ENCODE data around the gene TTC3. TPM values are rescaled to one million over a fixed set of nuclear protein-coding genes. Genes with fewer than 3 reads are reported as not detected.
A peak's percentile ranks its signal among the peaks of the same experiment; 100 is the strongest.

Gene TTC3
- polyA plus RNA-seq, 1 donor from 2014 or later: 332 TPM

DNA sequence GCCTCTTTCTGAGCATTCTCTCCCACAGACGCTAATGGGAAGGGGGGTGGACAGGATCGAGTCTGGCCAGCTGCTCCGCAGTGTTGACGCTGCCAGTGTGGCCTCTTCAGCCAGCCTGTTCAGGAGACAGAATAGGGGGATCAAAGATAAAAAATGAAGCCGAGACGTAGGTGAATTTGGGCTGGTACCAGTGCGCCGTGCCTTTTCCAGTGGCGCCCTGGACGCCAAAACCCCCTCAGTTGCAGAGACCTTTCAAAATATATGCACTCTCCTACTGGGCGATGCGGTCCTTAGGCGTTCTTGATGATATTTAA, 1.1 kb downstream of the TTC3 start:
- H3K4me2 ChIP-seq (ENCODE audit: low read length): peak overlapping the region; percentile 93
- H3K9ac ChIP-seq (ENCODE audit: low read length): peak overlapping the region; percentile 99
- H3K9me3 ChIP-seq (ENCODE audit: low read length): no peaks in the 10 kb centered on the region
- peak overlapping the region; percentile 99 for H3K27ac ChIP-seq (ENCODE audit: low read length)
- H2AFZ ChIP-seq (ENCODE audit: low read depth, low read length): peak overlapping the region; percentile 58
- peaks cover 9% of the 10 kb centered on the region for H4K20me1 ChIP-seq (ENCODE audit: insufficient read depth)
- TF ChIP-seq TAF1 (IDR thresholded peaks at IDR 0.05; ENCODE audit: low read depth) (peak; percentile 33), POLR2AphosphoS5 (IDR thresholded peaks at IDR 0.05) (no peak)
- H3K9me2 ChIP-seq (ENCODE audit: insufficient read depth, low read length): no peaks in the 10 kb centered on the region
- H3K79me2 ChIP-seq (replicated peaks; ENCODE audit: insufficient read depth, low read length): peaks cover 58% of the 10 kb centered on the region
- H3K4me3 ChIP-seq (ENCODE audit: low read length): peak overlapping the region; percentile 89
- H3K36me3 ChIP-seq (ENCODE audit: insufficient read depth, low read length): no peaks in the 10 kb centered on the region
- H3F3A ChIP-seq (ENCODE audit: insufficient read depth, low read length, poor library complexity, severe bottlenecking): peaks cover 11% of the 10 kb centered on the region
- H3K27me3 ChIP-seq (ENCODE audit: insufficient read depth, low read depth, low read length): no peaks in the 10 kb centered on the region

DNA sequence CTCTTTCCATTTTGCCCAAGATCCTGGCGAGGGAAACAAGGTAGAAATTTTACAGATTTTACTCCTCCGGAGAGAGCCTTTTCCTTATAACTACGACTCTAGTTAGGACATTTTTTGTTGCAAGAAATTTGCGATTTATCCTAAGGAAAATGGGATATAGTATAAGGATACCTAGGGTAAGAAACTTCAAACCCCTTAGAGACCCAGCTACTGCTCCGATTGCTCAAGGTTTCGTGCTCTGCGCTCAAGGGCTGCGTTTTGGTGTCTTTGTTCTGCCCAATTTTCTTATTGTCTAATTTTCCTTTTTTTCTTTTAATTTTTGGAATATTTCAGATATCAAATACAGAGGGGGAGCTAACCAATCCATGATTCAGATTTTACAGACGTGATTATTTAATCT, 1.5 kb downstream of the TTC3 start:
- H3K4me2 ChIP-seq (ENCODE audit: low read length): peak overlapping the region; percentile 93
- H3K27me3 ChIP-seq (ENCODE audit: insufficient read depth, low read depth, low read length): no peaks in the 10 kb centered on the region
- no peaks in the 10 kb centered on the region for H3K36me3 ChIP-seq (ENCODE audit: insufficient read depth, low read length)
- H3K9ac ChIP-seq (ENCODE audit: low read length): peak overlapping the region; percentile 99
- peaks cover 10% of the 10 kb centered on the region for H4K20me1 ChIP-seq (ENCODE audit: insufficient read depth)
- TF ChIP-seq EZH2 (IDR thresholded peaks at IDR 0.05; ENCODE audit: borderline replicate concordance, insufficient read depth, low read length, poor library complexity, severe bottlenecking) (no peak), POLR2AphosphoS5 (IDR thresholded peaks at IDR 0.05) (no peak), EP300 (conservative IDR thresholded peaks at IDR 0.05; ENCODE audit: poor library complexity, severe bottlenecking) (no peak), TAF1 (IDR thresholded peaks at IDR 0.05; ENCODE audit: low read depth) (no peak), RAD21 (conservative IDR thresholded peaks at IDR 0.05) (no peak)
- peaks cover 11% of the 10 kb centered on the region for H3F3A ChIP-seq (ENCODE audit: insufficient read depth, low read length, poor library complexity, severe bottlenecking)
- H3K27ac ChIP-seq (ENCODE audit: low read length): peak overlapping the region; percentile 99
- no peaks in the 10 kb centered on the region for H3K9me3 ChIP-seq (ENCODE audit: low read length)
- peak overlapping the region; percentile 89 for H3K4me3 ChIP-seq (ENCODE audit: low read length)
- peaks cover 62% of the 10 kb centered on the region for H3K79me2 ChIP-seq (replicated peaks; ENCODE audit: insufficient read depth, low read length)
- H3K9me2 ChIP-seq (ENCODE audit: insufficient read depth, low read length): no peaks in the 10 kb centered on the region
- H2AFZ ChIP-seq (ENCODE audit: low read depth, low read length): peak overlapping the region; percentile 58

DNA sequence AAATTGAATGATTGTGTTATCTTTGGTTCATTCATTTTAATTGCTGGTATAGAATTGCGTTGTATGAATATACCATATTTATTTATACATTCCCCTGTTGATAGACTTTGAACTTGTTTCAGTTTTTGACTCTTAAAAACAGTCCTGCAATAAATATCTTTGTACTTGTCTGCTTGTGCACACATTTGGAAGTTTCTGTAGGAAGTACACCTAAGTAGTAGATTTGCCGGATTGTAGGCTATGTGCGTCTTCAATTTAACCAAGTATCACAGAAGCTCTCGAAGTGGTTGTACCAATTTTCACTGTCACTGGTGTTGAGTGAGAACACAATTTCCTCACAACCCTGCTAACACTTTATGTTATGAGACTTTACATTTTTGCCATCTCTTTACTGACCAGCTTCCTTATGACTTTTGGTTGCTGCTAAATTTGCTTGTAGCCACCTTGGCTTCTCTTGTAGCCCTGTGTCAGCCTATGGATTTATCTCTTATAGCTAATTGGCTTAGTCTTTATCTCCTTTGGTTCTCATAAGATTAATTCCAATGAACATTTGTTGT, 2.2 kb downstream of the TTC3 start:
- peaks cover 10% of the 10 kb centered on the region for H4K20me1 ChIP-seq (ENCODE audit: insufficient read depth)
- no peaks in the 10 kb centered on the region for H3K27me3 ChIP-seq (ENCODE audit: insufficient read depth, low read depth, low read length)
- TF ChIP-seq POLR2AphosphoS5 (IDR thresholded peaks at IDR 0.05): no peak
- no peak for TF ChIP-seq TAF1 (IDR thresholded peaks at IDR 0.05; ENCODE audit: low read depth)
- TF ChIP-seq MXI1 (conservative IDR thresholded peaks at IDR 0.05; ENCODE audit: poor library complexity, severe bottlenecking): no peak
- peak overlapping the region; percentile 99 for H3K9ac ChIP-seq (ENCODE audit: low read length)
- H3K9me2 ChIP-seq (ENCODE audit: insufficient read depth, low read length): no peaks in the 10 kb centered on the region
- H3K4me3 ChIP-seq (ENCODE audit: low read length): peak overlapping the region; percentile 89
- H2AFZ ChIP-seq (ENCODE audit: low read depth, low read length): no peak overlapping the region
- peaks cover 70% of the 10 kb centered on the region for H3K79me2 ChIP-seq (replicated peaks; ENCODE audit: insufficient read depth, low read length)
- H3K4me2 ChIP-seq (ENCODE audit: low read length): peak overlapping the region; percentile 93
- H3K27ac ChIP-seq (ENCODE audit: low read length): peak overlapping the region; percentile 99
- no peaks in the 10 kb centered on the region for H3K9me3 ChIP-seq (ENCODE audit: low read length)
- H3K36me3 ChIP-seq (ENCODE audit: insufficient read depth, low read length): no peaks in the 10 kb centered on the region
- peaks cover 15% of the 10 kb centered on the region for H3F3A ChIP-seq (ENCODE audit: insufficient read depth, low read length, poor library complexity, severe bottlenecking)

DNA sequence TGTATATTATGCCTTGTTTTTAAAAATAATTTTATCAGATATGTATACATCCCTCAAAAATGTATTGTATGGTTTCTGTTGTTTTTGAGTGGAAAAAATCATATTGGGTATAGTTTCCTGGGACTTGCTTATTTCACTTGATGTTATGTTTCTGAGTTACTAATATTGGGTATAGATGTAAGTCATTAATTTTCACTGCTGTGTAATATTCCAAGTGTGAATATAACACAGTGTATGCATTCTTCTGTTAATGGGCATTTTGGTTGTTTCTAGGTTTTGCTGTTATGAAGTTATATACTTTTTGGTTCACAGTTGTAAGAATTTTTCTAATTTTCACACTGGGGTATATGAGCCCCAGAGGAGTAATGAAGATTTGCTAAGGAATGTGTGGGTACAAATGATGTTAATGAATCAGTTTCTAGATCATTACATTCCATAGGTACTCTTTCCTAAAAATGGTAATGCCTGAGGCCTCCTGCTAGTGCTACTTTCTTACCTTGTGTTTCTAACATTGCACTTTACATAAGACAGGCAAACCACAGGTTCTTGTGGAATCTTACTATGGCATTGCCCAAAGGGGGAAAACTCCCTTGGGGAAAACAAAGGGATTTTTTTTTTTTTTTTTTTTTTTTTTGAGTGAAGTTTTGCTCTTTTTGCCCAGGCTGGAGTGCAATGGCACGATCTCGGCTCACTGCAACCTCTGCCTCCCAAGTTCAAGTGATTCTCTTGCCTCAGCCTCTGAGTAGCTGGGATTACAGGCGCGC, 3.2 kb downstream of the TTC3 start:
- Histone ChIP-seq H3K9me2 (ENCODE audit: insufficient read depth, low read length) (no peaks in the 10 kb centered on the region), H3K79me2 (replicated peaks; ENCODE audit: insufficient read depth, low read length) (peaks cover 78% of the 10 kb centered on the region), H2AFZ (ENCODE audit: low read depth, low read length) (no peak overlapping the region), H3K4me3 (ENCODE audit: low read length) (peak overlapping the region; percentile 89), H3K27me3 (ENCODE audit: insufficient read depth, low read depth, low read length) (no peaks in the 10 kb centered on the region), H3K27ac (ENCODE audit: low read length) (no peak overlapping the region), H3K36me3 (ENCODE audit: insufficient read depth, low read length) (no peaks in the 10 kb centered on the region), H3K9me3 (ENCODE audit: low read length) (no peaks in the 10 kb centered on the region), H4K20me1 (ENCODE audit: insufficient read depth) (peaks cover 10% of the 10 kb centered on the region), H3K4me2 (ENCODE audit: low read length) (peak overlapping the region; percentile 93), H3K9ac (ENCODE audit: low read length) (no peak overlapping the region), H3F3A (ENCODE audit: insufficient read depth, low read length, poor library complexity, severe bottlenecking) (peaks cover 15% of the 10 kb centered on the region)
- TF ChIP-seq EZH2 (IDR thresholded peaks at IDR 0.05; ENCODE audit: borderline replicate concordance, insufficient read depth, low read length, poor library complexity, severe bottlenecking): no peak
- TF ChIP-seq EP300 (conservative IDR thresholded peaks at IDR 0.05; ENCODE audit: poor library complexity, severe bottlenecking): no peak
- no peak for TF ChIP-seq TAF1 (IDR thresholded peaks at IDR 0.05; ENCODE audit: low read depth)
- TF ChIP-seq POLR2AphosphoS5 (IDR thresholded peaks at IDR 0.05): no peak
- TF ChIP-seq MXI1 (conservative IDR thresholded peaks at IDR 0.05; ENCODE audit: poor library complexity, severe bottlenecking): no peak
- TF ChIP-seq, protein P1, sequence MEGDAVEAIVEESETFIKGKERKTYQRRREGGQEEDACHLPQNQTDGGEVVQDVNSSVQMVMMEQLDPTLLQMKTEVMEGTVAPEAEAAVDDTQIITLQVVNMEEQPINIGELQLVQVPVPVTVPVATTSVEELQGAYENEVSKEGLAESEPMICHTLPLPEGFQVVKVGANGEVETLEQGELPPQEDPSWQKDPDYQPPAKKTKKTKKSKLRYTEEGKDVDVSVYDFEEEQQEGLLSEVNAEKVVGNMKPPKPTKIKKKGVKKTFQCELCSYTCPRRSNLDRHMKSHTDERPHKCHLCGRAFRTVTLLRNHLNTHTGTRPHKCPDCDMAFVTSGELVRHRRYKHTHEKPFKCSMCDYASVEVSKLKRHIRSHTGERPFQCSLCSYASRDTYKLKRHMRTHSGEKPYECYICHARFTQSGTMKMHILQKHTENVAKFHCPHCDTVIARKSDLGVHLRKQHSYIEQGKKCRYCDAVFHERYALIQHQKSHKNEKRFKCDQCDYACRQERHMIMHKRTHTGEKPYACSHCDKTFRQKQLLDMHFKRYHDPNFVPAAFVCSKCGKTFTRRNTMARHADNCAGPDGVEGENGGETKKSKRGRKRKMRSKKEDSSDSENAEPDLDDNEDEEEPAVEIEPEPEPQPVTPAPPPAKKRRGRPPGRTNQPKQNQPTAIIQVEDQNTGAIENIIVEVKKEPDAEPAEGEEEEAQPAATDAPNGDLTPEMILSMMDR (IDR thresholded peaks at IDR 0.05; ENCODE audit: poor library complexity, severe bottlenecking): no peak
- no peak for TF ChIP-seq SMC3 (conservative IDR thresholded peaks at IDR 0.05; ENCODE audit: poor library complexity)
- TF ChIP-seq RAD21 (conservative IDR thresholded peaks at IDR 0.05): no peak
- TF ChIP-seq, protein P2, sequence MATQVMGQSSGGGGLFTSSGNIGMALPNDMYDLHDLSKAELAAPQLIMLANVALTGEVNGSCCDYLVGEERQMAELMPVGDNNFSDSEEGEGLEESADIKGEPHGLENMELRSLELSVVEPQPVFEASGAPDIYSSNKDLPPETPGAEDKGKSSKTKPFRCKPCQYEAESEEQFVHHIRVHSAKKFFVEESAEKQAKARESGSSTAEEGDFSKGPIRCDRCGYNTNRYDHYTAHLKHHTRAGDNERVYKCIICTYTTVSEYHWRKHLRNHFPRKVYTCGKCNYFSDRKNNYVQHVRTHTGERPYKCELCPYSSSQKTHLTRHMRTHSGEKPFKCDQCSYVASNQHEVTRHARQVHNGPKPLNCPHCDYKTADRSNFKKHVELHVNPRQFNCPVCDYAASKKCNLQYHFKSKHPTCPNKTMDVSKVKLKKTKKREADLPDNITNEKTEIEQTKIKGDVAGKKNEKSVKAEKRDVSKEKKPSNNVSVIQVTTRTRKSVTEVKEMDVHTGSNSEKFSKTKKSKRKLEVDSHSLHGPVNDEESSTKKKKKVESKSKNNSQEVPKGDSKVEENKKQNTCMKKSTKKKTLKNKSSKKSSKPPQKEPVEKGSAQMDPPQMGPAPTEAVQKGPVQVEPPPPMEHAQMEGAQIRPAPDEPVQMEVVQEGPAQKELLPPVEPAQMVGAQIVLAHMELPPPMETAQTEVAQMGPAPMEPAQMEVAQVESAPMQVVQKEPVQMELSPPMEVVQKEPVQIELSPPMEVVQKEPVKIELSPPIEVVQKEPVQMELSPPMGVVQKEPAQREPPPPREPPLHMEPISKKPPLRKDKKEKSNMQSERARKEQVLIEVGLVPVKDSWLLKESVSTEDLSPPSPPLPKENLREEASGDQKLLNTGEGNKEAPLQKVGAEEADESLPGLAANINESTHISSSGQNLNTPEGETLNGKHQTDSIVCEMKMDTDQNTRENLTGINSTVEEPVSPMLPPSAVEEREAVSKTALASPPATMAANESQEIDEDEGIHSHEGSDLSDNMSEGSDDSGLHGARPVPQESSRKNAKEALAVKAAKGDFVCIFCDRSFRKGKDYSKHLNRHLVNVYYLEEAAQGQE (IDR thresholded peaks at IDR 0.05; ENCODE audit: borderline replicate concordance): no peak

Data from neural cell (in vitro differentiated cells).